GM13977 (cell line): ENCODE data around the gene GLP1R.

ENCODE experiments used
- DNase-seq: peaks from one replicate; pipeline ENCODE4 v3.0.0; 2012; ENCODE audit warnings: low spot score
- in situ Hi-C: fragments of 300-500 bp; cut with MboI; formaldehyde crosslinking; loops from one replicate; pipeline ENCODE4 v1.12.0; 2022; ENCODE audit warnings: low sequenced_read_pairs, low pct_unique_long_range_greater_than_20kb, mixed read lengths, inconsistent platforms; ENCODE audit not compliant: unreplicated experiment
- TF ChIP-seq, protein P1 (sequence below): IDR thresholded peaks from 2 replicates; pipeline ENCODE4 v1.5.1; 2012; ENCODE audit warnings: mild to moderate bottlenecking, control low read depth; ENCODE audit not compliant: insufficient read depth; ENCODE audit errors: extremely low read depth, missing control alignments

The GLP1R gene

GRCh38 chr6:39076623-39077535, 28.3 kb downstream of the GLP1R start:
- TF ChIP-seq, protein P1, sequence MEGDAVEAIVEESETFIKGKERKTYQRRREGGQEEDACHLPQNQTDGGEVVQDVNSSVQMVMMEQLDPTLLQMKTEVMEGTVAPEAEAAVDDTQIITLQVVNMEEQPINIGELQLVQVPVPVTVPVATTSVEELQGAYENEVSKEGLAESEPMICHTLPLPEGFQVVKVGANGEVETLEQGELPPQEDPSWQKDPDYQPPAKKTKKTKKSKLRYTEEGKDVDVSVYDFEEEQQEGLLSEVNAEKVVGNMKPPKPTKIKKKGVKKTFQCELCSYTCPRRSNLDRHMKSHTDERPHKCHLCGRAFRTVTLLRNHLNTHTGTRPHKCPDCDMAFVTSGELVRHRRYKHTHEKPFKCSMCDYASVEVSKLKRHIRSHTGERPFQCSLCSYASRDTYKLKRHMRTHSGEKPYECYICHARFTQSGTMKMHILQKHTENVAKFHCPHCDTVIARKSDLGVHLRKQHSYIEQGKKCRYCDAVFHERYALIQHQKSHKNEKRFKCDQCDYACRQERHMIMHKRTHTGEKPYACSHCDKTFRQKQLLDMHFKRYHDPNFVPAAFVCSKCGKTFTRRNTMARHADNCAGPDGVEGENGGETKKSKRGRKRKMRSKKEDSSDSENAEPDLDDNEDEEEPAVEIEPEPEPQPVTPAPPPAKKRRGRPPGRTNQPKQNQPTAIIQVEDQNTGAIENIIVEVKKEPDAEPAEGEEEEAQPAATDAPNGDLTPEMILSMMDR = no peak
- no peak for DNase-seq
- in situ Hi-C loops = no loop called here

GRCh38 chr6:39077882-39078594, 29.5 kb downstream of the GLP1R start:
- TF ChIP-seq, protein P1 = no peak
- no peak for DNase-seq
- in situ Hi-C loops = no loop called here

DNA sequence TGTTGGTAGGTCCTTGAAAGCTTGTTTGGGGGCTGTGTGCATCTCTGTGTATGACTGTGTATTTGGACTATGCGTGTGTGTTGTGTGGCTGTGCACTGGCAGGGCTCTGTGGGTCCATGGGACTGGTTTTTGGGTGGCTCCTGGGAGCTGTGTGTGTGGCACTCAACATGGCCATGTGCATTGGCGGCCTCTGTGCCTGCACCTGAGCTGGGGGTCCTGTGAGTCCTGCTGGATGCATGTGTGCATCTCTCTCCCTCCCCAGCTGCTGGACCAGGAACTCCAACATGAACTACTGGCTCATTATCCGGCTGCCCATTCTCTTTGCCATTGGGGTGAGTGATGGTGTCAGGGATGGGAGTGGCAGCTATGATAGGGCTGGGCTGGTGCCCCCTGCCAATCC, 30.1 kb downstream of the GLP1R start:
- in situ Hi-C loops = no loop called here
- no peak for DNase-seq
- TF ChIP-seq, protein P1 = no peak

DNA sequence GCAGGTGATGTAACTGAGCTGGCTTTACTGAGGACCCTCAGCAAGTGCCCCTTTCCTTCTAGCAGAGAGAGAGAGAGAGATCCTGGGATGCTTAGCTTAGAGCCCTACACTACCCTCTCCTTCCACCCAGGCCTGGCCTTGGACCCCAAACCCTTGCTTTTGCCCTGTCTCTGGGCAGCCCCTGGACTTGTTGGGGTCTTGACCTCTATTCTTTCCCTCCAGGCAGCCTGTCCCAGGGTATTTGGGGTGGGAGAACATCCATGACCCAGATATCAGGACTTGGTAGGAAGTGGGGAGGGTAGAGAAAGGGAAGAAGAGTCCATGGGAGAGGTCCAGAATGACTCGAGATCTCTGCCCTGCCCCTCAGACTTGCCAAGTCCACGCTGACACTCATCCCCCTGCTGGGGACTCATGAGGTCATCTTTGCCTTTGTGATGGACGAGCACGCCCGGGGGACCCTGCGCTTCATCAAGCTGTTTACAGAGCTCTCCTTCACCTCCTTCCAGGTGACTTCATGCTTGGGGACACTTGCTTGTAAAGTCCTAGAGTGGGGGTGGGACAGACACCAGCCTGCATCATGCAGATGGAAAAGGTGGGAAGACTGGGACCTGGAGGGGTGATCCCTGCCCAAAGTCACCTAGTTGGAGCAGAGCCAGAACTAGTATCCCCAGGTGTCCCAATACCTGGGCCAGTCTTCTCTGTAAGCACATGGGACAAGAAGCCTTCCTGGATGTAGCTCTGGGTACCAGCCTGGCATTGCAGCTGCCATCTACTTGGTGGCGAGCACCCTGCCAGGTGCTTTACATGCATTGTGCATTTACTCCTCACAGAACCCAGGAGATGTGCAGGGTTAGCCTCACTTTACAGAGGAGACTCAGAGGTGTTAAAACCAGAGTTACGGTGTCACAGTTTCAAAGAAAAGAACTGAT, 30.9 kb downstream of the GLP1R start:
- in situ Hi-C loops = no loop called here
- DNase-seq = no peak
- TF ChIP-seq, protein P1 = no peak

DNA sequence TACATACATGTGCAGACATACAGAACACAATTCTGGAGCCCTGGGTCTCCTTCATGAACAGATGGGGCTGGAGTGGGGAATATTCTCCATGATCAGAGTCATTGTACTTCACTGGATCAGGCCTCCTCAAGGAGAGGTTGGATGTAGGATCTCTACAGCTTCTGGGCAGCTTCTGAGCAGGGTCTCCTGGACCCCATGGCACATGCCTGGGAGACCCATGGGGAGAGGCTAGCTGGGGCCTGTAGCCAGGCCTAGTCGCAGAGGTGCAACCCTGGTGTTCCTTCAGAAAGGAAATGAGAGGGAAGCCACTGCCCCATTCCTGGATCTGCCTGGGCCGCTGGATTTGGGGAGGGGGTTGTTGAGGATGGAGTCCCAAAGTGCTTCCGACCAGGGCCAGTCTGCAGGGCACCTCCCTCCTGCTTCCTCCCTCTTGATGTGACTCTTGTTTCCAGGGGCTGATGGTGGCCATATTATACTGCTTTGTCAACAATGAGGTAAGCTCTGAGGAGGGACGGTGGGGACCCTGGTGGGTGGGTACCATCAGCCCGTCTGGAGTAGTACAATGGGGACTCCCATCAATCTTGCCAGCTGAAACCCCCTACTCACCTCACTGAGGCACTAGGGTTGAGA, 31.8 kb downstream of the GLP1R start:
- TF ChIP-seq, protein P1 = no peak
- DNase-seq = no peak
- in situ Hi-C loops = no loop called here
